Activated CD4-positive, CD25-positive, alpha-beta regulatory T cell (primary cell): ENCODE data around the gene ANAPC13.

Experiments used
- DNase-seq, 4 experiments: peaks; one replicate each; lab custom pipeline; 2025; lab: John Stamatoyannopoulos, UW

Gene ANAPC13

GRCh38 chr3:134485718-134486576 lies at the start of gene ANAPC13, which contains the start of gene CEP63:
Gene ANAPC13, minus strand, starts transcription at chr3:134485985. Its CDS starts 3,081 bp downstream, at chr3:134482904.
Gene CEP63, plus strand, starts transcription at chr3:134486057. Its CDS starts 9,264 bp downstream, at chr3:134495321.
- peak; percentile 82 to 88 (median 84) for DNase-seq

DNA sequence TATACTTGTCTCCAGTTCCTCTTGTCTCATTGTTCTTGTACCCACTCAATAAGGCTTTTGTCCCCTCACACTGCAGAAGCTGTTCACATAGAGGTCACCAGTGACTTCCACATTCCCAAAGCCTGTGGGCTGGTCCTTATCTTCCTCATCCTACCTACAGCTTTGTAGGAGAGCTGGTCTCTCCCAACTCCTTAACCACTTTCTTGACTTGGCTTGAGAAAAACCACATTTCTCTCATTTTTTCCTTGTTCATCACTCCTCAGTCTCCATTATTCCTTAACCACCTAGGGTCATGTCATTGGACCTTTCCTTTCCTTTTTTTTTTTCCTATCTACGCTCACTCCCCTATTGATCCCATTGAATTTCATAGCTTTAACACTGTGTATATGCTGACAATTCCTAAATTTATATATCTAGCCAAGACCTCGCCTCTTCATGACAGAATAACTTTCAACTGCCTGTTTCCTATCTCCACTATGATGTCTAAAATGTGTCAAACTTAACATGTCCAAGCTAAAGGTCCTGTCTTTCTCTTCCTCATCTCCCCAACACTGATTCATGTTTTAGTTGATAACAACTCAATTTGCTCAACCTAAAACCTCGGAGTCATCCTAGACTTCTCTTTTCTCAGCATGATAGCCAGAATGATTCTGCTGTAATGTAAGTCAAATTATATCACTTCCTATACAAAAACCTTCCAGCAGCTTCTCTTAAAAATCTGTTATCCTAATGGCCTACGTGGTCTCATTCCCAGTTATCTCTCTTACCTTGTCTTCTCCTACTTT lies 49.6 kb upstream of the ANAPC13 start:
- no peak for DNase-seq

GRCh38 chr3:134533493-134533892 lies 47.7 kb upstream of the ANAPC13 start:
- no peak for DNase-seq

DNA sequence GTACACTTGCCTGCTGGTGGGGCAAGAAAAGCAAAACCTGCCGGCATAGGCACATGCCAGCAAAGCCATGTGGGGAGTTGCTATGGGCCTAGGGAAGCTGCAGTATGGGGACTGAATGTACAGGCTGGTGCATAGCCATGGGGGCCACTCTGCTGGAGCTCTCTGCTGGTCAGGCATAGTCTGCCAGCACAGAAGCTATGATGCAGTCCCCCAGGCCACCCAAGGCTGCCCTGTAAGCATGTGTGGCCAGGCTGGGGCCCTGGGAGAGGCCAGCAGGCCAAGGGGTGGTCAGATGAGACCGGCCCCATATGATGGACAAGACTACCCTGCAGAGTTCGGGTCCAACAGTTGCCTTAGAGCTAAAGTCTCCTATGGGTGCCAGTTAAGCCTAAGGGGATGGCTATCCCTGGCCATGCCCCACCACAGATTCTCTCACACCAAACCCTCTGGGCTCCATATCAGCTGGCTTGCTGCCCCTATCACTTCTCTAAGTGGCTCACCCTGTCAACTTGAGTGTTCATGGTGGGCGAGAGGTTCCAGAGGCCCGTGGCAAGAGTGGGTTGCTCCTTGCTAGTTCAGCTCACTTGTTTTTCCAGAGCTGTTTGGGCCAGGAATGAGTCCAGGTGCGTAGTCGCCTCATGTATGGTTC lies 41.9 kb upstream of the ANAPC13 start:
- no peak for DNase-seq

GRCh38 chr3:134527037-134527436 lies 41.3 kb upstream of the ANAPC13 start:
- DNase-seq, result no peak

- DNase-seq, result no peak
These were observed 40.5 kb upstream of the ANAPC13 start for GRCh38 chr3:134526319-134526718.

DNA sequence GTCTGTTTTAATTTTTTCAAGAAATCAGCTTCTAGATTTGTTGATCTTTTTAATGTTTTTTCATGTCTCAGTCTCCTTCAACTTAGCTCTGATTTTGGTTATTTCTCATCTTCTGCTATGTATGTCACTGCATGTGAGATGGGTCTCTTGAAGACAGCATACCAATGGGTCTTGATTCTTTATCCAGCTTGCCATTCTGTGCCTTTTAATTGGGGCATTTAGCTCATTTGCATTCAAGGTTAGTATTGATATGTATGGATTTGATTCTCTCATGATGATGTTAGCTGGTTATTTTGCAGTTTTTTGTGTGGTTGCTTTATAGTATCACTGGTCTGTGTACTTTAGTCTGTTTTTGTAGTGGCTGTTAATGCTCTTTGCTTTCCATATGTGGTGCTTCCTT lies 39.5 kb upstream of the ANAPC13 start:
- DNase-seq, result no peak

- no peak for DNase-seq
These were observed 36.8 kb upstream of the ANAPC13 start for GRCh38 chr3:134522541-134522940.

GRCh38 chr3:134517791-134518190 lies 32.0 kb upstream of the ANAPC13 start:
- DNase-seq, result no peak

DNA sequence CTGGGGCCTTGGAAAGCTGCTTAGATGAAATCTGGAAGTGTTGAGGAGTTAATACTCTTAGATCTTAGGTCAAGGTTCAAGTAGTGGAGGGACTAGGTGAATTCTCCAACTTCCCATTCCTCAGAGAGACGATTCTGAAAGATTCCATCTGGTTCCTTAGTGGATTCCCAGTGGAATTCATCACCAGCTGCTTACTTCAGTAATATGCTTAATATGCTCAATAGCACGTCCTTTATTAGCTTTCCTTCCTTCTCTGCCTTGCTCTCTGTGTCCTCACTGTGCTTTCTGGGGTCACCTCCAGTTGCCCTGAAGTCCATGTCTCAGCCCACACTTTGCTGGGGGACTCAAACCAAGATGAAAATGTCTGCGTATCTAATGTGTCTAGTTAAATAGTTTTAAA lies 31.1 kb upstream of the ANAPC13 start:
- no peak for DNase-seq

DNA sequence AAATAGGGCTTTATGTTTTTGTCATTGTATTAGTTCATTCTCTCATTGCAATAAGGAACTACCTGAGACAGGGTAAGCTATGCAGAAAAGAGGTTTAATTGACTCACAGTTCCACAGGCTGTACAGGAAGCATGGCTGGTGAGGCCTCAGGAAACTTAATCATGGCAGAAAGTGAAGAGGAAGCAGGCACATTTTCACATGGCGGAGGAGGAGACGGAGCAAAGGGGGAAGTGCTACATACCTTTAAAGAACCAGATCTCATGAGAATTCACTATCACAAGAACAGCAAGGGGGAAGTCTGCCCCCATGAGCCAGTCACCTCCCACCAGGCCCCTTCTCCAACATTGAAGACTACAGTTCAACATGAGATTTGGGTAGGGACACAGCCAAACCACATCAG lies 25.7 kb upstream of the ANAPC13 start:
- DNase-seq, result no peak

DNA sequence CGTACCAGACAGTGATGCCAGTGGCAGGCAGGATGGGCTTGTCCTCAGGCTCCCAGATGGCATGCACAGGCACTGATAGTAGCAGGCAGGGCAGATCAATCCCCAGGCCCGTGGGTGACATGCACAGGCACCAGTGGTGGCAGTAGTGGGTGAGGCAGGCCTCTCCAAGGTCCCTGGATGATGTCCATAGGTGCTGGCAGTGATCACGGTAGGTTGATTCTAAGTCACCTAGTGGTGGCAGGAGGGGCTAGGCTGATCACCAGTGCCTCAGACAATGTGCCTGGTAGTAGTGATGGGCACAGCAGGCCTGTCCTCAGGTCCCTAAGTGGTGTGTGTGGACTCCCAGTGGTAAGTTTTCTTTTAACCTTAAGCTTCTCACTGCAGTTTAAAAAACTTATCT lies 19.7 kb upstream of the ANAPC13 start:
- no peak for DNase-seq

DNA sequence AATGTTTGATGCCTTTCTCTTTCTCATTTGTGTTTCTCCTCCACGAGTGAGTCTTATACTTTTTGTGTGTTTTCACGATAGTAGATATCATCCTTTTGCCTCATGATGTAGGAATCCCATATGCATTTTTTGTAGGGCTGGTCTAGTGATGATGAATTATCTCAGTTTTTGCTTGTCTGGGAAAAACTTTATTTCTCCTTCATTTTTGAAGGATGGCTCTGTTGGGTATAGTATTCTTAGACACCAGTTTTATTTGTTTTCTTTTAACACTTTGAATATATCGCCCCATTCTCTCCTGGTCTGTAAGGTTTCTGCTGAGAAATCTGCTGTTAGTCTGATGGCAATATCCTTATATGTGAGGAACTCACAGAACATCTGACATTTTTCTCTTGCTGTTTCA lies 18.3 kb upstream of the ANAPC13 start:
- no peak for DNase-seq

DNA sequence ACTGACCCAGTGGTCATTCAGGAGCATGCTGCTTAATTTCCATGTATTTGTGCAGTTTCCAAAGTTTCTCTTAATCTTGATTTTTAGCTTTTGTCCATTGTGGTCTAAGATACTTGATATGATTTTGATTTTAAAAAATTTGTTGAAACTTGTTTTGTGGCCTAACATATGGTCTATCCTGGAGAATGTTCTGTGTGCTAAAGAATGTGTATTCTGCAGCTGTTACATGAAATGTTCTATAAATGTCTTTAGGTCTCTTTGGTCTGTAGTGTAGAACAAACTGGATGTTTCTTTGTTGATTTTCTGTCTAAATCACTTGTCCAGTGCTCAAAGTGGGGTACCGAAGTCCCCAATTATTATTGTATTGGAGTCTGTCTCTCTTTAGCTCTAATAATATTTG lies 17.5 kb upstream of the ANAPC13 start:
- no peak for DNase-seq

GRCh38 chr3:134496471-134497071 lies 10.8 kb upstream of the ANAPC13 start:
- no peak for DNase-seq

DNA sequence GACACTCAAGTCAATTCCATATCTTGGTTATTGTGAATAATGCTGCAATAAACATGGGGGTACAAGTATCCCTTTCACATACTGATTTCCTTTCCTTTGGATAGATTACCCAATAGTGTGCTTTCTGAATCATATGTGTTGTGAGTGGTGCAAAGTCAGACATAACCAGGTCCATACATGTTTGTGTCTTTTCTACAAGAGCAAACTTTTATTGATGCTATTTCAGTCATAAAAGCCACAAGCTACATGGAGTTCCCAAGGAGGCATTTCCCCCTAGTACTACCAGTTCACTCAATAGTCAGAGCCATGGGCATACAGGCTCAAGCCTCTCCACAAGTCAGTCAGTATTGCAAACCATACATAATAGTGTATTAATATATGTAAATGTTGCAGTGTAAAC lies 10.2 kb upstream of the ANAPC13 start:
- DNase-seq, result no peak

DNA sequence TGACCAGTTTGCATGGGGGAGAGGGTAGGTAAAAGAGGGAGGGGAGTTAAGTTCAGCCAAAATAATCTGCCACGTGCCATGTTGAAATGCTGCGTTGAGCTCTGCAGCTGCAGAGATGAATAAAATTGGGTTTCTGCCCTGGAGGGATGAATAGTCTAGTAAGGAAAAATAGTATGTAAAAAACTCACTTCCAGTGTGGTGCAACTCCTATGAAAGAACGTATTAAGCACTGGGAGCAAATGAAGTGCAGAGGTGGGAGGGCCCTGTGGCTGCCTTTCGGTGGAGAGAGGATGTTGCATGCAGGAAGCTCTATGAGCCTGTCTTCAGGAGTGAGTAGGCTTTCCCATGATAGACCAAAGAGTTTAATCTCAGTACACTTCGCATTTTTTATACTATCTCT lies 8.7 kb upstream of the ANAPC13 start:
- no peak for DNase-seq

DNA sequence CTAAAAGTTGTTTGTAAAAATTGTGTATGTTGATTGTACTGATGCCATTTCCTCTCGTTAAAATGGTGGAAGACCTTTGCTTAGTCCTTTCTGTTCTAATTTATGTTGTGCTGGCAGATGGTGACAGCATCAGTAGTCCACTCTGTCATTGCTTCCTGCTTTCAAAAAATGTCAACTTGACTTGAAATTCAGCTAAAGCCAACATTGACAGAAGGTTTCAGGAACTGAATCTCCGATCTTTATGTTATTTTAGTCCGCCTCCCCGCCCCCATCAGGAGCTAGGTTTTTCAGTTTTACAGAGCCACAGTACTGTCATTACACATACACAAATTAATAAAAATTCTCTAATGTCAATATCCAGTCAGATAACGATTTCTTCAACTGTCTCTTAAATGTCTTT lies 1.6 kb upstream of the ANAPC13 start:
- DNase-seq, result no peak

DNA sequence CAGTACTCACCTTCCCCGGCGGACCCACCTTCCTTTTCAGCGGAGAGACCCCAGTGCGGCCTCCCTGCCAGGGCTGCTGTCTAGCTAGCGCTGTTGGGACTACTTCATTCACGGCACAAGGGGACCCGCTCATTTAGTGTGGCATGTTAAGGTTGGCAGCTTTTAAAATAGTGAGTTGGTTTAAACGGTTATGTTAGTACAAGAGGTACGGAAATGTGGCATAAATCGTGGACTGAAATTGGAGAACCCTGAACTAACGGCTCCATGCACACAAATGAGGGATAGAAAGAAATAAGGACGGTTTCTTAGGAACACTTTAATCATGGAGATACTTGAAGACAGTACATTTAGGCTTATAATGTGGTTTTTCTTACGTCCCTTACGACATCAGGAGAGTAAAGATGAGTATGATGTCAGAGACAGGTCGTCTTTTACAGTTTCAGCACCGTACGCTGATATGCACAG lies 824 bp upstream of the ANAPC13 start:
- no peak for DNase-seq

DNA sequence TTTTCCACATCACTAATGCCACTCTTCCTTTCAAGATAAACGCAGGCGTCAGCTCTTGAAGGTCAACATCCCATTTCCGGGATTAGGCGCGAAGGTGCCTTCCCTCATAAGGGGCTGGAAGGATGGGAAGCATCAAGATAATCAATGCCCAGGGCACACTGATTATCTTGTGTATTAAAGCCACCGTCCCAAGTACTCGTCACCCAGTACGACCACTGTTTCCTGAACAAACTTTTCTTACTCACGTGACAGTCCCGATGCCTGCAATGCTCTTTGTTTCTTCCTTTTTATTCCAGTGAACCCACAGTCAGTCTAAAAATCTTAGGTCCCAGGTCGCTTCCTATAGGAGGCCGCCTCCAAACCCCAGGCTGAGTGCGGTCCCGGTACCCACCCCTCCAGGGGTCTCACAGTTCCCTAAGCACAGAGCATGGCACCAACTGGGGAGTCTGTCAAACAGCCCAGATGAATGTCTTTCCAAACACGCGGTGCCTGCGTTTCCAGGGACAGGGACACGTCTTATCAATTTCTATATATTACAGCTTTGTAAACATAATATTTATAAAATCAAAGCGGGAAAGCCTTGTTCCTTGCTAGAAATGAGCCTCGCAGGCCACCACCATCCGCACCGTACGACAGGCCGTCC lies 589 bp downstream of the ANAPC13 start:
- DNase-seq, result peak in 2 of 4 experiments; percentile 87 to 90

DNA sequence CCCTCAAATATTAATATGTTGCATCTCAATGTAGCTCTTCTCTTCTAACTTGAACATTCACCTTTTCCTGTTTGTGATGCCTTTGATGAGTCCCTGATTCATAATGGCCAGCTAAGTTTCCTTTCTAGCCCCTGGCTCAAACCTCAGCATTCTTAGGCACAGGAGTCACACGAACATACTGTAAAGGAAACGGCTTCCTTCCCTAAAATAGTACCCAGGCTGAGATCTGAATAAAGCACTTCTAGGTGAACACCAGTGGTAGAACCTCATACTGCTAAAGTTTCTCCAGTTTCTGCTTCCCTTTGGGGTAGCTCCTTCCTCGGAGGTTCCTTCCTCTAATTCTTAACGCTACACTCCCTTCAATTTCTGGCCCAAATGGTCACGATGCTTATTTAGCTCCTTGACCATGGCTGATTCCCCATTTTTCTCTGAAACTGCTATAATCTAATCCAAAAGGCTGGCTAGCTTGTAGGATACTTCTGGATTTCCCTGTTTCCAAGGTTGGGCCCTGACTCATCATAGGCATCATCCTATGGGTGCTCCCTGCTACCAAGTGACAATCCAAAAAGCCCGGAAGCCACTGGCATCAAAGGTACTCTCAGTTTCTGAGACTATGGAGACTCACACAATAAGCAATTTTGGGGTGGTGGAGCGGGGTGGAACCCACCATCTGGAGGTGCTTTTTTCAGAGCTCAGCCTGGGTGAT lies 2.4 kb downstream of the ANAPC13 start:
- no peak for DNase-seq
